ENCODE results near the gene LTBP1.

LTBP1 gene

GRCh38 chr2:32931945-32932709 lies 14.6 kb upstream of the LTBP1 start:
- no peak for DNase-seq

GRCh38 chr2:32932825-32933755 lies 13.7 kb upstream of the LTBP1 start:
- no peak for DNase-seq

- DNase-seq = no peak
Observed at GRCh38 chr2:32933756-32934095, 13.0 kb upstream of the LTBP1 start.

- DNase-seq = no peak
Observed at GRCh38 chr2:32937602-32938448, 8.9 kb upstream of the LTBP1 start.

GRCh38 chr2:32938934-32939333 lies 7.8 kb upstream of the LTBP1 start:
- no peak for DNase-seq

- DNase-seq = no peak
Observed at GRCh38 chr2:32940316-32940997, 6.3 kb upstream of the LTBP1 start.

GRCh38 chr2:32941944-32942690 lies 4.6 kb upstream of the LTBP1 start:
- DNase-seq = no peak

GRCh38 chr2:32942793-32943485 lies 3.8 kb upstream of the LTBP1 start:
- DNase-seq = no peak

GRCh38 chr2:32945286-32945685 lies 1.5 kb upstream of the LTBP1 start:
- DNase-seq = no peak

- no peak for DNase-seq
Observed at GRCh38 chr2:32947076-32947483, 327 bp downstream of the LTBP1 start.

GRCh38 chr2:32947484-32948143 lies 861 bp downstream of the LTBP1 start:
- DNase-seq = no peak

- DNase-seq = no peak
Observed at GRCh38 chr2:32948266-32948665, 1.5 kb downstream of the LTBP1 start.

- no peak for DNase-seq
Observed at GRCh38 chr2:32949260-32949659, 2.5 kb downstream of the LTBP1 start.

- DNase-seq = no peak
Observed at GRCh38 chr2:32951672-32952071, 4.9 kb downstream of the LTBP1 start.

GRCh38 chr2:32952761-32953476 lies 6.2 kb downstream of the LTBP1 start:
- DNase-seq = no peak

GRCh38 chr2:32954206-32954605 lies 7.5 kb downstream of the LTBP1 start:
- no peak for DNase-seq

- DNase-seq = no peak
Observed at GRCh38 chr2:32958821-32959220, 12.1 kb downstream of the LTBP1 start.

- no peak for DNase-seq
Observed at GRCh38 chr2:32960238-32960637, 13.5 kb downstream of the LTBP1 start.

GRCh38 chr2:32960647-32961403 lies 14.1 kb downstream of the LTBP1 start:
- DNase-seq = no peak

Measured in kidney glomerular epithelial cell (primary cell).